Endodermal cell (in vitro differentiated cells): ENCODE data around the gene ADPRS. TPM values are rescaled to one million over a fixed set of nuclear protein-coding genes. Genes with fewer than 3 reads are reported as not detected.

Experiments
- DNase-seq: peaks from one replicate; pipeline ENCODE4 v3.0.0-alpha.2; 2017
- H3K27ac ChIP-seq: 2 replicates; pipeline ENCODE4 v1.5.1; 2013; ENCODE audit warnings: mild to moderate bottlenecking, low read depth, low read length, moderate library complexity
- H3K27me3 ChIP-seq: 2 replicates; pipeline ENCODE4 v1.6.1; 2013; ENCODE audit warnings: mild to moderate bottlenecking, low read length, moderate library complexity; ENCODE audit not compliant: insufficient read depth, control insufficient read depth, poor library complexity, severe bottlenecking
- H3K36me3 ChIP-seq: 2 replicates; pipeline ENCODE4 v1.7.0; 2013; ENCODE audit warnings: mild to moderate bottlenecking, low read length, moderate library complexity; ENCODE audit not compliant: control insufficient read depth, insufficient read depth
- H3K4me1 ChIP-seq: one replicate; pipeline ENCODE4 v1.7.0; 2013; ENCODE audit warnings: low read length; ENCODE audit not compliant: control insufficient read depth, insufficient read depth
- H3K4me3 ChIP-seq: 2 replicates; pipeline ENCODE4 v1.5.1; 2013; ENCODE audit warnings: mild to moderate bottlenecking, low read length, moderate library complexity
- H3K9ac ChIP-seq: 2 replicates; pipeline ENCODE4 v1.6.1; 2013; ENCODE audit warnings: mild to moderate bottlenecking, low read length, moderate library complexity; ENCODE audit not compliant: poor library complexity, severe bottlenecking; ENCODE audit errors: extremely low read depth
- H3K9me3 ChIP-seq: 2 replicates; pipeline ENCODE4 v1.6.1; 2013; ENCODE audit warnings: mild to moderate bottlenecking, low read length, moderate library complexity; ENCODE audit not compliant: control insufficient read depth
- H3K27ac Mint-ChIP-seq: 2 replicates; pipeline ENCODE4 v1.8.0; 2020; ENCODE audit warnings: mixed read lengths
- H3K27me3 Mint-ChIP-seq: 2 replicates; pipeline ENCODE4 v1.8.0; 2021; ENCODE audit warnings: mild to moderate bottlenecking, mixed read lengths; ENCODE audit not compliant: insufficient read depth
- H3K36me3 Mint-ChIP-seq: 2 replicates; pipeline ENCODE4 v1.8.0; 2020; ENCODE audit warnings: low read depth, mixed read lengths
- H3K4me1 Mint-ChIP-seq: 2 replicates; pipeline ENCODE4 v1.8.0; 2020; ENCODE audit warnings: mixed read lengths
- H3K4me3 Mint-ChIP-seq: 2 replicates; pipeline ENCODE4 v1.8.0; 2020; ENCODE audit warnings: mild to moderate bottlenecking, moderate library complexity, mixed read lengths
- H3K9me3 Mint-ChIP-seq: 2 replicates; pipeline ENCODE4 v1.8.0; 2020; ENCODE audit warnings: mild to moderate bottlenecking, mixed read lengths
- CTCF ChIP-seq: fragments of 200-600 bp; sonication (generic); conservative IDR thresholded peaks from 2 replicates; pipeline ENCODE4 v1.5.0; 2021; ENCODE audit warnings: antibody characterized with exemption, mild to moderate bottlenecking
- WGBS, 2 experiments: methylation state at CpG; one replicate each; pipeline versions ENCODE4 v1.1.5 to v1.1.7; 2013; ENCODE audit warnings: missing lambda C conversion rate in 2 of 2, mixed read lengths in 1 of 2; ENCODE audit not compliant: insufficient coverage in 1 of 2, insufficient read length in 1 of 2; 5-methylcytosine and 5-hydroxymethylcytosine counted together
- total RNA-seq, 2 donors: library from RNA; stranded (reverse); fragmentation: NEBNext Ultra II Directional in 1 of 2; extraction: Animal tissue kit (Norgen Biotek cat#: 25700) in 1 of 2; gene quantifications; 2 replicates in 1 of 2; 3 replicates in 1 of 2; pipeline ENCODE4 v1.2.1, GENCODE V29; 2021

Gene ADPRS
- total RNA-seq, 2 donors from 2014 or later: 22.1 to 25.3 TPM

DNA sequence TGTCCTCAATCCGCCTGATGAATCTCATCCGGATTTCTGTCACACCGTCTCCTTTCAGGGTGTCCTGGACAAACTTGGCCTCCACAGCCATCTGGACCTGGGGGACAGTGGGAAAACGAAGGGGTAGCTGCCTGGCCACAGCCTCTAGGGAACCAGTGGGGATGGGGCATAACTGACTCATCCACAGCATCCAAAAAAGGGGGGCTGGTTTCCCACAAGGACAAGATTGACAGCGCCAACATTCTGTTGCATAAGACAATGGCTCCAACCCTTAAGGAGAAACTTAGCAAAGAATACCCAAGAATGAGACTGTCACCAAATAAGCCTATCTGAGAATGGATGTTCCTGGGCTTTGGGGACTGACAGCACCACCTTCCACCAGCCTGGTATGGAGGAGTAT is 48.5 kb downstream of the ADPRS start:
- H3K9me3 Mint-ChIP-seq: no peaks in the 10 kb centered on the region
- H3K9me3 ChIP-seq: no peaks in the 10 kb centered on the region
- H3K27me3 Mint-ChIP-seq: no peaks in the 10 kb centered on the region
- DNase-seq: no peak
- WGBS, 2 experiments: 74 to 77% methylated on average over 5 of the region's 5 CpGs
- no peak overlapping the region for H3K27ac Mint-ChIP-seq
- no peak overlapping the region for H3K4me3 ChIP-seq
- H3K9ac ChIP-seq: no peak overlapping the region
- no peak for TF ChIP-seq CTCF
- H3K4me3 Mint-ChIP-seq: no peak overlapping the region
- H3K27ac ChIP-seq: no peak overlapping the region
- H3K36me3 ChIP-seq: peaks cover 36% of the 10 kb centered on the region
- H3K27me3 ChIP-seq: no peaks in the 10 kb centered on the region
- peaks cover 26% of the 10 kb centered on the region for H3K36me3 Mint-ChIP-seq
- H3K4me1 Mint-ChIP-seq: no peaks in the 10 kb centered on the region
- H3K4me1 ChIP-seq: no peaks in the 10 kb centered on the region

- Histone ChIP-seq H3K36me3 (peaks cover 36% of the 10 kb centered on the region), H3K27ac (no peak overlapping the region)
- TF ChIP-seq CTCF: no peak
Observed at GRCh38 chr1:36137776-36138175, 49.1 kb downstream of the ADPRS start.

DNA sequence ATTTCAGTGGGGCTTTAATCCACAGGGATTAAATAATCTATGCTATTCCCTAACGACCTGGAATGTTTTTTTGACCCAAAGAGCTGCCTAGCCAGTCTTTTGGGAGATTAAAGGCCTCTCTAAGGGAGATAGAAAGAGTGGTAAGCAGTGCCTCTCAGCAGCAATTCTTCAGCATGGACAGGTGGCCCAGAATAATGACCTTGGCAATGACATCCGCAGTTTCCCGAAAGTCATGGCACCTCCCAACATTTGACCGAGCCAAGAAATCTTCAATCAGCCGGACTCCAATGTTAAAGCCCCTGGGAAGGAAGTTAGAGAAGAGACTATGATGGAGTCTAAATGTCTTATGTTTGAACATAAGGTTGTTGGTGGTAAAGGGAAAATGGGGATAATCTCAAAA is 50.8 kb downstream of the ADPRS start:
- H3K27me3 Mint-ChIP-seq: no peaks in the 10 kb centered on the region
- WGBS, 2 experiments: 97 to 98% methylated on average over 5 of the region's 5 CpGs
- H3K36me3 ChIP-seq: peaks cover 36% of the 10 kb centered on the region
- H3K9ac ChIP-seq: no peak overlapping the region
- no peak overlapping the region for H3K4me3 Mint-ChIP-seq
- peaks cover 36% of the 10 kb centered on the region for H3K36me3 Mint-ChIP-seq
- DNase-seq: no peak
- no peak overlapping the region for H3K4me3 ChIP-seq
- H3K9me3 ChIP-seq: peaks cover 8% of the 10 kb centered on the region
- H3K9me3 Mint-ChIP-seq: no peaks in the 10 kb centered on the region
- no peak for TF ChIP-seq CTCF
- H3K4me1 ChIP-seq: no peaks in the 10 kb centered on the region
- H3K4me1 Mint-ChIP-seq: no peaks in the 10 kb centered on the region
- H3K27ac ChIP-seq: no peak overlapping the region
- H3K27ac Mint-ChIP-seq: no peak overlapping the region
- no peaks in the 10 kb centered on the region for H3K27me3 ChIP-seq

More at GRCh38 chr1:36137776-36138175, 49.1 kb downstream of the ADPRS start:
- no peaks in the 10 kb centered on the region for H3K4me1 Mint-ChIP-seq
- H3K4me1 ChIP-seq: no peaks in the 10 kb centered on the region
- H3K9me3 ChIP-seq: no peaks in the 10 kb centered on the region
- H3K4me3 Mint-ChIP-seq: no peak overlapping the region
- no peak overlapping the region for H3K4me3 ChIP-seq
- no peak for DNase-seq
- peaks cover 26% of the 10 kb centered on the region for H3K36me3 Mint-ChIP-seq
- H3K9ac ChIP-seq: no peak overlapping the region
- no peaks in the 10 kb centered on the region for H3K9me3 Mint-ChIP-seq
- 90 to 93% methylated on average over 2 to 3 of the region's 3 CpGs for WGBS, 2 experiments
- H3K27ac Mint-ChIP-seq: no peak overlapping the region
- no peaks in the 10 kb centered on the region for H3K27me3 ChIP-seq
- H3K27me3 Mint-ChIP-seq: no peaks in the 10 kb centered on the region
